Neural cell (in vitro differentiated cells): ENCODE measurements around the gene CABLES2. TPM values are rescaled to one million over a fixed set of nuclear protein-coding genes. Genes with fewer than 3 reads are reported as not detected.

Source experiments
- H2AFZ ChIP-seq: fragments of 200-600, 300-800 bp; sonication (generic), shearing (Covaris generic); 2 replicates; pipeline ENCODE4 v1.6.0; 2014; ENCODE audit warnings: low read depth, mild to moderate bottlenecking, antibody characterized with exemption, low read length, moderate library complexity
- H3F3A ChIP-seq: fragments of 200-600 bp; shearing (Covaris generic); 2 replicates; pipeline ENCODE4 v1.6.1; 2016; ENCODE audit warnings: mild to moderate bottlenecking, moderate library complexity, mixed read lengths, antibody characterized with exemption, low read length; ENCODE audit not compliant: insufficient read depth, poor library complexity, severe bottlenecking
- H3K27ac ChIP-seq: fragments of 200-600, 300-800 bp; sonication (generic), shearing (Covaris generic); 2 replicates; pipeline ENCODE4 v1.5.1; 2014; ENCODE audit warnings: mild to moderate bottlenecking, low read length, moderate library complexity
- H3K27me3 ChIP-seq: fragments of 300-800, 200-600 bp; sonication (generic), shearing (Covaris generic); 2 replicates; pipeline ENCODE4 v1.6.0; 2014; ENCODE audit warnings: mild to moderate bottlenecking, low read depth, low read length, moderate library complexity; ENCODE audit not compliant: insufficient read depth
- H3K36me3 ChIP-seq: fragments of 300-800, 200-600 bp; sonication (generic), shearing (Covaris generic); 2 replicates; pipeline ENCODE4 v1.5.1; 2014; ENCODE audit warnings: mild to moderate bottlenecking, antibody characterized with exemption, low read length, moderate library complexity; ENCODE audit not compliant: insufficient read depth
- H3K4me2 ChIP-seq: fragments of 300-800, 200-600 bp; sonication (generic), shearing (Covaris generic); 2 replicates; pipeline ENCODE4 v1.6.0; 2014; ENCODE audit warnings: mild to moderate bottlenecking, low read length
- H3K4me3 ChIP-seq: fragments of 300-800, 200-600 bp; sonication (generic), shearing (Covaris generic); 2 replicates; pipeline ENCODE4 v1.5.1; 2014; ENCODE audit warnings: mild to moderate bottlenecking, low read length, moderate library complexity
- H3K79me2 ChIP-seq: fragments of 200-600 bp; shearing (Covaris generic); replicated peaks from 2 replicates; pipeline ENCODE4 v1.6.0; 2014; ENCODE audit warnings: mild to moderate bottlenecking, low read length, moderate library complexity; ENCODE audit not compliant: insufficient read depth
- H3K9ac ChIP-seq: fragments of 300-800, 200-600 bp; sonication (generic), shearing (Covaris generic); 2 replicates; pipeline ENCODE4 v1.6.1; 2016; ENCODE audit warnings: mild to moderate bottlenecking, low read length, mixed read lengths
- H3K9me2 ChIP-seq: fragments of 200-600 bp; shearing (Covaris generic); 2 replicates; pipeline ENCODE4 v1.6.1; 2016; ENCODE audit warnings: mild to moderate bottlenecking, low read length, mixed read lengths; ENCODE audit not compliant: insufficient read depth
- H3K9me3 ChIP-seq: fragments of 200-600, 300-800 bp; sonication (generic), shearing (Covaris generic); 2 replicates; pipeline ENCODE4 v1.6.1; 2016; ENCODE audit warnings: mild to moderate bottlenecking, mixed run types, low read length, moderate library complexity, mixed read lengths
- H4K20me1 ChIP-seq: fragments of 200-600 bp; shearing (Covaris generic); 2 replicates; pipeline ENCODE4 v1.6.1; 2016; ENCODE audit warnings: mild to moderate bottlenecking, mixed run types; ENCODE audit not compliant: insufficient read depth
- EP300 ChIP-seq: fragments of 450-650 bp; conservative IDR thresholded peaks from 2 replicates; pipeline ENCODE4 v1.6.1; 2014; ENCODE audit warnings: antibody characterized with exemption, mild to moderate bottlenecking, moderate library complexity; ENCODE audit not compliant: poor library complexity, severe bottlenecking
- EZH2 ChIP-seq: fragments of 200-600, 300-800 bp; shearing (Covaris generic), sonication (generic); IDR thresholded peaks from 2 replicates; pipeline ENCODE4 v1.6.1; 2014; ENCODE audit warnings: antibody characterized with exemption, low read length, borderline replicate concordance, mild to moderate bottlenecking; ENCODE audit not compliant: insufficient read depth, poor library complexity, severe bottlenecking
- MXI1 ChIP-seq: fragments of 450-650 bp; conservative IDR thresholded peaks from 2 replicates; pipeline ENCODE4 v1.6.1; 2014; ENCODE audit warnings: antibody characterized with exemption, mild to moderate bottlenecking; ENCODE audit not compliant: poor library complexity, severe bottlenecking
- POLR2AphosphoS5 ChIP-seq: IDR thresholded peaks from 2 replicates; pipeline ENCODE4 v1.6.1; 2012
- RAD21 ChIP-seq: fragments of 450-650 bp; conservative IDR thresholded peaks from 2 replicates; pipeline ENCODE4 v1.6.1; 2014; ENCODE audit warnings: antibody characterized with exemption, mild to moderate bottlenecking, moderate library complexity
- SMC3 ChIP-seq: fragments of 450-650 bp; conservative IDR thresholded peaks from 2 replicates; pipeline ENCODE4 v1.6.1; 2014; ENCODE audit warnings: antibody characterized with exemption, mild to moderate bottlenecking, moderate library complexity; ENCODE audit not compliant: poor library complexity
- TAF1 ChIP-seq: IDR thresholded peaks from 2 replicates; pipeline ENCODE4 v1.6.1; 2012; ENCODE audit warnings: low read depth
- polyA plus RNA-seq: library from polyadenylated mRNA; depleted of rRNA; stranded (reverse); fragments of >200 nt; gene quantifications from 2 replicates; pipeline ENCODE4 v1.2.3, GENCODE V29; 2014
- TF ChIP-seq, protein P1 (sequence below): fragments of 450-650 bp; IDR thresholded peaks from 2 replicates; pipeline ENCODE4 v1.5.1; 2014; ENCODE audit warnings: antibody characterized with exemption, mild to moderate bottlenecking, moderate library complexity; ENCODE audit not compliant: poor library complexity, severe bottlenecking
- TF ChIP-seq, protein P2 (sequence below): IDR thresholded peaks from 2 replicates; pipeline ENCODE4 v1.6.1; 2012; ENCODE audit warnings: borderline replicate concordance

CABLES2 gene
- polyA plus RNA-seq, 1 donor from 2014 or later = 8.3 TPM

DNA sequence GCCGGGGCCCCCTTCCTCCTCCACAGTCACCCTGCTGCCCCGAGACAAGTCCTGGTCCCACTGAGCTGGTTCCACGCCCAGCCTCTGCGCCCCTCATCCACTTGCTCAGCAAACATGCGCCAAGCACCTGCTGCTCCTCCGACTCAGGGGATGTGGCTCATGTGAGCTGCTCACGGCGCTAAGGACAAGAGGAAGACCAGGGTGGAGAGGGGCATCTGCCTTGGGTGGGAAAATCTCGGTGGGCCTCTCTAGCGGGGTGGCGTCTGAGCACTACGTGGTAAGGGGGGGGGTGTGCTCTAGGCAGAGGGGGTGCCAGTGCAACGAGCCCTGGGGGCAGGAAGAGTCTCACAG lies 44.5 kb downstream of the CABLES2 start:
- Histone ChIP-seq H3K4me3 (no peak overlapping the region), H3K9ac (no peak overlapping the region), H3K9me2 (no peaks in the 10 kb centered on the region), H3K9me3 (no peaks in the 10 kb centered on the region), H3K79me2 (no peaks in the 10 kb centered on the region), H4K20me1 (no peaks in the 10 kb centered on the region), H3K4me2 (no peak overlapping the region), H2AFZ (no peak overlapping the region), H3F3A (no peaks in the 10 kb centered on the region), H3K27me3 (no peaks in the 10 kb centered on the region), H3K27ac (no peak overlapping the region), H3K36me3 (no peaks in the 10 kb centered on the region)
- TF ChIP-seq RAD21 (no peak), SMC3 (no peak), EP300 (no peak), MXI1 (no peak), TAF1 (no peak), POLR2AphosphoS5 (no peak), EZH2 (no peak)
- TF ChIP-seq, protein P1, sequence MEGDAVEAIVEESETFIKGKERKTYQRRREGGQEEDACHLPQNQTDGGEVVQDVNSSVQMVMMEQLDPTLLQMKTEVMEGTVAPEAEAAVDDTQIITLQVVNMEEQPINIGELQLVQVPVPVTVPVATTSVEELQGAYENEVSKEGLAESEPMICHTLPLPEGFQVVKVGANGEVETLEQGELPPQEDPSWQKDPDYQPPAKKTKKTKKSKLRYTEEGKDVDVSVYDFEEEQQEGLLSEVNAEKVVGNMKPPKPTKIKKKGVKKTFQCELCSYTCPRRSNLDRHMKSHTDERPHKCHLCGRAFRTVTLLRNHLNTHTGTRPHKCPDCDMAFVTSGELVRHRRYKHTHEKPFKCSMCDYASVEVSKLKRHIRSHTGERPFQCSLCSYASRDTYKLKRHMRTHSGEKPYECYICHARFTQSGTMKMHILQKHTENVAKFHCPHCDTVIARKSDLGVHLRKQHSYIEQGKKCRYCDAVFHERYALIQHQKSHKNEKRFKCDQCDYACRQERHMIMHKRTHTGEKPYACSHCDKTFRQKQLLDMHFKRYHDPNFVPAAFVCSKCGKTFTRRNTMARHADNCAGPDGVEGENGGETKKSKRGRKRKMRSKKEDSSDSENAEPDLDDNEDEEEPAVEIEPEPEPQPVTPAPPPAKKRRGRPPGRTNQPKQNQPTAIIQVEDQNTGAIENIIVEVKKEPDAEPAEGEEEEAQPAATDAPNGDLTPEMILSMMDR = no peak
- TF ChIP-seq, protein P2, sequence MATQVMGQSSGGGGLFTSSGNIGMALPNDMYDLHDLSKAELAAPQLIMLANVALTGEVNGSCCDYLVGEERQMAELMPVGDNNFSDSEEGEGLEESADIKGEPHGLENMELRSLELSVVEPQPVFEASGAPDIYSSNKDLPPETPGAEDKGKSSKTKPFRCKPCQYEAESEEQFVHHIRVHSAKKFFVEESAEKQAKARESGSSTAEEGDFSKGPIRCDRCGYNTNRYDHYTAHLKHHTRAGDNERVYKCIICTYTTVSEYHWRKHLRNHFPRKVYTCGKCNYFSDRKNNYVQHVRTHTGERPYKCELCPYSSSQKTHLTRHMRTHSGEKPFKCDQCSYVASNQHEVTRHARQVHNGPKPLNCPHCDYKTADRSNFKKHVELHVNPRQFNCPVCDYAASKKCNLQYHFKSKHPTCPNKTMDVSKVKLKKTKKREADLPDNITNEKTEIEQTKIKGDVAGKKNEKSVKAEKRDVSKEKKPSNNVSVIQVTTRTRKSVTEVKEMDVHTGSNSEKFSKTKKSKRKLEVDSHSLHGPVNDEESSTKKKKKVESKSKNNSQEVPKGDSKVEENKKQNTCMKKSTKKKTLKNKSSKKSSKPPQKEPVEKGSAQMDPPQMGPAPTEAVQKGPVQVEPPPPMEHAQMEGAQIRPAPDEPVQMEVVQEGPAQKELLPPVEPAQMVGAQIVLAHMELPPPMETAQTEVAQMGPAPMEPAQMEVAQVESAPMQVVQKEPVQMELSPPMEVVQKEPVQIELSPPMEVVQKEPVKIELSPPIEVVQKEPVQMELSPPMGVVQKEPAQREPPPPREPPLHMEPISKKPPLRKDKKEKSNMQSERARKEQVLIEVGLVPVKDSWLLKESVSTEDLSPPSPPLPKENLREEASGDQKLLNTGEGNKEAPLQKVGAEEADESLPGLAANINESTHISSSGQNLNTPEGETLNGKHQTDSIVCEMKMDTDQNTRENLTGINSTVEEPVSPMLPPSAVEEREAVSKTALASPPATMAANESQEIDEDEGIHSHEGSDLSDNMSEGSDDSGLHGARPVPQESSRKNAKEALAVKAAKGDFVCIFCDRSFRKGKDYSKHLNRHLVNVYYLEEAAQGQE = no peak

DNA sequence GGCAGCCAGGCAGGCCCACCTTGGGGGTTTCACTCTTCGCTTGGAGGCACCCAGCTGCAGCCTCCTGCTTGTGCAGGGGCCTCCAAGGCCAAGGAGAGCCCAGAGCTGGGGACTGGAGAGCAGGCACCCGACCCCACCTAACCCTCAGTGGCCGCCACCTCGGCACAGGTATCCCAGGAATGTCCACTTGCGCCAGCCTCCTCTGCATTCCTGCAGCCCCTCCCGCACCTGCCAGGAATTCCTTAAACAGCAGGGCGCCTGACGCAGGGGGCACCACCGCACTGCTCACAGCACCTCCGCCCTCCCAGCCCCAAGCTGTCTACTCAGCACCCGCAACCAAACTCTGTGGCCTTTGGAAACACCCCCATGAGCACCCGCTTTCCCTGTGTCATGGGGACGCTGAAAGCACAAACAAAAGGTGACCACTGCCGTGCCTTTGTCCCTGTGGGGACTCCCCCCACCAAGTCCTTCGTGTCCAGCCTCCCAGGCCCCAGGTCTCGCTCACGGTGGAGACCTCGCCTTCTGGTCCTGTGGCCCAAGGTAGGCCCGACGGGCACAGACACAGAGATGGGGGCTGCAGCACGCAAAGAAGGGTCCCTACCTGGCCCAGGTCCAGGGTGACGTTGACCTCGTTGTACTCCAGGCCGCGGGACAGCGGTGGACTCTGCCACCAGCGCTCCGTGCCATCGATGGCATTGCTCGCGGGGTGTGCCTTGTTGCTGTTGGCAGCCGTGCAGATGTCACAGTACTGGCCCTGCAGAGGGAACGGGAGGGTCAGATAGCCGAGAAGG lies 45.1 kb downstream of the CABLES2 start:
- Histone ChIP-seq H3K36me3 (no peaks in the 10 kb centered on the region), H3K4me3 (no peak overlapping the region), H3K9me2 (no peaks in the 10 kb centered on the region), H3K9me3 (no peaks in the 10 kb centered on the region), H3K79me2 (no peaks in the 10 kb centered on the region), H3K4me2 (no peak overlapping the region), H3K27me3 (no peaks in the 10 kb centered on the region), H2AFZ (no peak overlapping the region), H3F3A (no peaks in the 10 kb centered on the region), H3K27ac (no peak overlapping the region), H4K20me1 (no peaks in the 10 kb centered on the region), H3K9ac (no peak overlapping the region)
- TF ChIP-seq SMC3 = no peak
- no peak for TF ChIP-seq EP300
